ENCODE measurements around the gene ZNF101.
"Not testable (repeated sequence)": the region's sequence is repeated elsewhere in the genome, so short reads cannot be mapped to it uniquely, and the experiment has no call there.

The ZNF101 gene

DNA sequence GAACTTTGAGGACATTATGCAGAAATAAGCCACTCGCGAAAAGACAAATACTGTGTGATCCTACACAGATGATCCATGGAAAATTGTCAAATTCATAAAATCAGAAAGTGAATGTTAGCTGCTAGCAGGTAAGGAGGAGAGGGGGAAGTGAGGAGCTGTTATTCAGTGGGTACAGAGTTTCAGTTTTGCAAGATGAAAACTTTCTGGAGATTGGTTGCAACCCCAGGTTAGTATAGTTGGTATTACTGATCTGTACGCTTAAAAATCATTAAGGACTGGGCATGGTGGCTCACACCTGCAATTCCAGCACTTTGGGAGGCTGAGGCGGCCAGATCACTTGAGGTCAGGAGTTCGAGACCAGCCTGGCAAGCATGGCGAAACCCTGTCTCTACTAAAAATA, 17.9 kb downstream of the ZNF101 start:
- no peak overlapping the region for H3K27ac ChIP-seq
- TF ChIP-seq, protein P1, sequence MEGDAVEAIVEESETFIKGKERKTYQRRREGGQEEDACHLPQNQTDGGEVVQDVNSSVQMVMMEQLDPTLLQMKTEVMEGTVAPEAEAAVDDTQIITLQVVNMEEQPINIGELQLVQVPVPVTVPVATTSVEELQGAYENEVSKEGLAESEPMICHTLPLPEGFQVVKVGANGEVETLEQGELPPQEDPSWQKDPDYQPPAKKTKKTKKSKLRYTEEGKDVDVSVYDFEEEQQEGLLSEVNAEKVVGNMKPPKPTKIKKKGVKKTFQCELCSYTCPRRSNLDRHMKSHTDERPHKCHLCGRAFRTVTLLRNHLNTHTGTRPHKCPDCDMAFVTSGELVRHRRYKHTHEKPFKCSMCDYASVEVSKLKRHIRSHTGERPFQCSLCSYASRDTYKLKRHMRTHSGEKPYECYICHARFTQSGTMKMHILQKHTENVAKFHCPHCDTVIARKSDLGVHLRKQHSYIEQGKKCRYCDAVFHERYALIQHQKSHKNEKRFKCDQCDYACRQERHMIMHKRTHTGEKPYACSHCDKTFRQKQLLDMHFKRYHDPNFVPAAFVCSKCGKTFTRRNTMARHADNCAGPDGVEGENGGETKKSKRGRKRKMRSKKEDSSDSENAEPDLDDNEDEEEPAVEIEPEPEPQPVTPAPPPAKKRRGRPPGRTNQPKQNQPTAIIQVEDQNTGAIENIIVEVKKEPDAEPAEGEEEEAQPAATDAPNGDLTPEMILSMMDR (conservative IDR thresholded peaks at IDR 0.05), result no peak

GRCh38 chr19:19687090-19687489, 18.5 kb downstream of the ZNF101 start:
- TF ChIP-seq, protein P1 (conservative IDR thresholded peaks at IDR 0.05), result no peak
- H3K27ac ChIP-seq, result no peak overlapping the region

GRCh38 chr19:19689023-19689422, 20.4 kb downstream of the ZNF101 start:
- not testable (repeated sequence) for H3K27ac ChIP-seq

GRCh38 chr19:19691683-19692082, 23.0 kb downstream of the ZNF101 start:
- no peak overlapping the region for H3K27ac ChIP-seq
- TF ChIP-seq, protein P1 (conservative IDR thresholded peaks at IDR 0.05), result no peak

DNA sequence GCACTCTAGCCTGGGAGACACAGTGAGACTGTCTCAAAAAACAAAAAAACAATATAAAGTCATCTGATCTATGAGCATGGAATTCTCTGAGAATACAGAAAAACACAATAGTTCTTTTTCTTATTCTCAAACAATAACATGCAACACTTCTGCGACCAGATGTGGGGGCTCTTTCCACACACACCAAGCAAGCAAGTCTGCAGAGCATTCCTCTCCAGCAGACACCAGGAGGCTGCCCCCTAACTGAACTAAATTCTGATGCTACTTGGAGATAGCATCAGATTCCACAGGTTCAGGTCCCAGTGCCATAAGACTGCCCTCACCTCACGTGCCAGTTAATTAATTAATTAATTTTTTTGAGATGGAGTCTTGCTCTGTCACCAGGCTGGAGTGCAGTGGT, 27.7 kb downstream of the ZNF101 start:
- TF ChIP-seq, protein P1 (conservative IDR thresholded peaks at IDR 0.05), result no peak
- no peak overlapping the region for H3K27ac ChIP-seq

DNA sequence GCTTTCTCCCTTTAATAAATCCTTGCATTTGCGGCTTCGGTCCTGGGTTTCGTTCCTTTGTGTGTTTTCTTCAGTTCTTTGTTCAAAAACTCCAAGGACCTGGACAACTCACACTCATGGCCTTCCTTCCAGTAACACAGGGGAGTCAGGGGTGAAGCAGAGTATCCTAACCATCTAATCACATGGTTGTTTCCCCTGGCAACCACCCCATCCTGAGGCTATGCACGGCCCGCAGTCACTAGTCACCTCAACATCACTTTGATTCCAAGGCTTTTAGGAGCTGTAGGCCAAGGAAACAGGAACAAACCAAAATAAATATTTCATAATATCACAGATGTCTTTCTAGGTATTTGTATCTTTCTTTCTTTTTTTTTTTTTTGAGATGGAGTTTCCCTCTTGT, 28.9 kb downstream of the ZNF101 start:
- H3K27ac ChIP-seq, result no peak overlapping the region
- TF ChIP-seq, protein P1 (conservative IDR thresholded peaks at IDR 0.05), result no peak

DNA sequence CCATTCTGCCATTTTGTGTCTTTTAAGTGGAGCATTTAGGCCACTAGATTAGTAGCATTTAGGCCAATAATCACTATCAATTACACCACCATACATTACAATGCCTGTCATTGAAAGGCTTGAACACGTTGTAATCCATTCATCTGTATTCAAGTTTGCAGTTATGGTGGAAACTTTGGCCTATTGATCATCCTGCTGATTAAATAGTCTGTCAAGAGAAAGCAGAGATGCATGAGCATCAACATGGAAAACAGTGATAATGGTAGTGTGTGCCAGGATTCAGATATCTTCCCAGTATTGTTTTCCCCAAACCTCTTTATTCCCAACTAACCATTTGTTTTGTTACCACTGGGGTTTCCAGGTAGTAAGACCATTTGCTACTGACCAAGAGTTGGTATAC, 31.9 kb downstream of the ZNF101 start:
- not testable (repeated sequence) for H3K27ac ChIP-seq

GRCh38 chr19:19704836-19705235, 36.2 kb downstream of the ZNF101 start:
- TF ChIP-seq, protein P1 (conservative IDR thresholded peaks at IDR 0.05), result no peak
- H3K27ac ChIP-seq, result no peak overlapping the region

- TF ChIP-seq, protein P1 (conservative IDR thresholded peaks at IDR 0.05), result no peak
- H3K27ac ChIP-seq, result no peak overlapping the region
Measured at GRCh38 chr19:19710506-19710905, 41.9 kb downstream of the ZNF101 start.

All from VCaP (cell line).